Activated T-cell treated with anti-CD3 and anti-CD28 coated beads, Interleukin-2, amount 50 U/mL, for 72 hours (primary cell): Measurements from ENCODE around the gene DENND4B. TPM values are rescaled to one million over a fixed set of nuclear protein-coding genes. Genes with fewer than 3 reads are reported as not detected.

Experiments used
- ATAC-seq, 2 donors: fragments of 150-1000 bp; cut with Tn5 transposase; replicated peaks in 1 of 2; 2 replicates each; pipeline ENCODE4 v1.10.0; 2021; ENCODE audit warnings: moderate library complexity in 2 of 2, mild to moderate bottlenecking in 1 of 2
- DNase-seq, 2 donors: peaks; one replicate each; pipeline ENCODE4 v3.0.0; 2021 to 2022; ENCODE audit warnings: mixed read lengths in 1 of 2
- H3K27ac Mint-ChIP-seq: one replicate; pipeline ENCODE4 v1.8.0; 2022; ENCODE audit warnings: mild to moderate bottlenecking, moderate library complexity, mixed read lengths
- H3K27me3 Mint-ChIP-seq: one replicate; pipeline ENCODE4 v1.8.0; 2022; ENCODE audit warnings: low read depth, mixed read lengths
- H3K36me3 Mint-ChIP-seq, 2 donors: one replicate each; pipeline ENCODE4 v1.8.0; 2022; ENCODE audit warnings: mixed read lengths in 2 of 2, mild to moderate bottlenecking in 1 of 2; ENCODE audit not compliant: insufficient read depth in 2 of 2
- H3K4me1 Mint-ChIP-seq: one replicate; pipeline ENCODE4 v1.8.0; 2022; ENCODE audit warnings: low read depth, mixed read lengths
- H3K4me3 Mint-ChIP-seq, 2 donors: one replicate each; pipeline ENCODE4 v1.8.0; 2022; ENCODE audit warnings: mild to moderate bottlenecking in 2 of 2, mixed read lengths in 2 of 2, moderate library complexity in 2 of 2
- H3K9me3 Mint-ChIP-seq, 2 donors: one replicate each; pipeline ENCODE4 v1.8.0; 2022; ENCODE audit warnings: mixed read lengths in 2 of 2
- total RNA-seq, 2 donors: library from RNA; stranded (reverse); gene quantifications; one replicate each; pipeline ENCODE4 v1.2.3, GENCODE V29; 2022

Gene DENND4B
- total RNA-seq, 2 donors from 2014 or later, result 105 to 108 TPM

- Mint-ChIP-seq H3K27me3 (no peaks in the 10 kb centered on the region), H3K36me3 (peaks cover 14 to 17% of the 10 kb centered on the region in 2 donors), H3K27ac (peak overlapping the region; percentile 83), H3K4me1 (peaks cover 33% of the 10 kb centered on the region), H3K9me3 (no peaks in the 10 kb centered on the region), H3K4me3 (no peak overlapping the region)
- ATAC-seq (no peak), DNase-seq (no peak)
Measured at GRCh38 chr1:153951801-153952200, 5.3 kb upstream of the DENND4B start.

GRCh38 chr1:153951183-153951582 is 4.7 kb upstream of the DENND4B start:
- DNase-seq, result no peak
- Mint-ChIP-seq H3K36me3 (peaks cover 14 to 18% of the 10 kb centered on the region in 2 donors), H3K9me3 (no peaks in the 10 kb centered on the region), H3K4me3 (no peak overlapping the region), H3K27ac (no peak overlapping the region), H3K27me3 (no peaks in the 10 kb centered on the region), H3K4me1 (peaks cover 30% of the 10 kb centered on the region)
- ATAC-seq, result no peak

- Mint-ChIP-seq H3K36me3 (peaks cover 16 to 19% of the 10 kb centered on the region in 2 donors), H3K4me1 (peaks cover 32% of the 10 kb centered on the region), H3K27ac (peak overlapping the region; percentile 90), H3K9me3 (no peaks in the 10 kb centered on the region), H3K27me3 (no peaks in the 10 kb centered on the region), H3K4me3 (peak overlapping the region; percentile 88 to 90)
- DNase-seq, result peak; percentile 74 to 76
- peak; percentile 61 to 64 for ATAC-seq
Measured at GRCh38 chr1:153945795-153946621, 510 bp downstream of the DENND4B start.

GRCh38 chr1:153945131-153945794 is 1.3 kb downstream of the DENND4B start:
- Mint-ChIP-seq H3K36me3 (peaks cover 14 to 15% of the 10 kb centered on the region in 2 donors), H3K27me3 (no peaks in the 10 kb centered on the region), H3K4me3 (peak overlapping the region; percentile 88 to 90), H3K27ac (peak overlapping the region; percentile 90), H3K9me3 (no peaks in the 10 kb centered on the region), H3K4me1 (peaks cover 32% of the 10 kb centered on the region)
- ATAC-seq, result peak; percentile 63 to 69
- DNase-seq, result peak; percentile 80 to 82

GRCh38 chr1:153944827-153945117 is 1.7 kb downstream of the DENND4B start:
- H3K27ac Mint-ChIP-seq, result peak overlapping the region; percentile 90
- no peaks in the 10 kb centered on the region for H3K9me3 Mint-ChIP-seq
- DNase-seq (no peak), ATAC-seq (no peak)
- H3K36me3 Mint-ChIP-seq, result peaks cover 10 to 13% of the 10 kb centered on the region in 2 donors
- H3K27me3 Mint-ChIP-seq, result no peaks in the 10 kb centered on the region
- peak overlapping the region; percentile 88 to 90 for H3K4me3 Mint-ChIP-seq
- H3K4me1 Mint-ChIP-seq, result peaks cover 32% of the 10 kb centered on the region

GRCh38 chr1:153944005-153944826 is 2.3 kb downstream of the DENND4B start:
- peak overlapping the region; percentile 90 for H3K27ac Mint-ChIP-seq
- no peak for ATAC-seq
- no peaks in the 10 kb centered on the region for H3K27me3 Mint-ChIP-seq
- no peak for DNase-seq
- H3K36me3 Mint-ChIP-seq, result peaks cover 11 to 13% of the 10 kb centered on the region in 2 donors
- H3K4me3 Mint-ChIP-seq, result peak overlapping the region; percentile 88 to 90
- H3K9me3 Mint-ChIP-seq, result no peaks in the 10 kb centered on the region
- H3K4me1 Mint-ChIP-seq, result peaks cover 32% of the 10 kb centered on the region

GRCh38 chr1:153942766-153943549 is 3.6 kb downstream of the DENND4B start:
- no peak for DNase-seq
- Mint-ChIP-seq H3K4me1 (peaks cover 32% of the 10 kb centered on the region), H3K4me3 (no peak overlapping the region), H3K27me3 (no peaks in the 10 kb centered on the region), H3K36me3 (peaks cover 13 to 14% of the 10 kb centered on the region in 2 donors), H3K27ac (peak overlapping the region; percentile 47), H3K9me3 (no peaks in the 10 kb centered on the region)
- ATAC-seq, result no peak

- Mint-ChIP-seq H3K9me3 (no peaks in the 10 kb centered on the region), H3K4me3 (no peak overlapping the region), H3K27ac (peak overlapping the region; percentile 39)
Measured at GRCh38 chr1:153941826-153942725, 4.4 kb downstream of the DENND4B start.

GRCh38 chr1:153940756-153941155 is 5.8 kb downstream of the DENND4B start:
- Mint-ChIP-seq H3K27ac (no peak overlapping the region), H3K4me3 (no peak overlapping the region), H3K36me3 (peaks cover 13 to 30% of the 10 kb centered on the region in 2 donors), H3K4me1 (peaks cover 26% of the 10 kb centered on the region), H3K9me3 (no peaks in the 10 kb centered on the region), H3K27me3 (no peaks in the 10 kb centered on the region)
- no peak for DNase-seq
- no peak for ATAC-seq

More at GRCh38 chr1:153941826-153942725, 4.4 kb downstream of the DENND4B start:
- ATAC-seq (no peak), DNase-seq (no peak)
- Mint-ChIP-seq H3K36me3 (peaks cover 13 to 23% of the 10 kb centered on the region in 2 donors), H3K27me3 (no peaks in the 10 kb centered on the region), H3K4me1 (peaks cover 31% of the 10 kb centered on the region)

GRCh38 chr1:153939476-153939875 is 7.0 kb downstream of the DENND4B start:
- ATAC-seq, result no peak
- no peak for DNase-seq
- H3K4me3 Mint-ChIP-seq, result no peak overlapping the region

GRCh38 chr1:153938996-153939395 is 7.5 kb downstream of the DENND4B start:
- H3K27ac Mint-ChIP-seq, result no peak overlapping the region
- no peak for DNase-seq
- no peak for ATAC-seq
- no peaks in the 10 kb centered on the region for H3K27me3 Mint-ChIP-seq
- peaks cover 9 to 35% of the 10 kb centered on the region in 2 donors for H3K36me3 Mint-ChIP-seq
- H3K9me3 Mint-ChIP-seq, result no peaks in the 10 kb centered on the region
- peaks cover 14% of the 10 kb centered on the region for H3K4me1 Mint-ChIP-seq
- H3K4me3 Mint-ChIP-seq, result no peak overlapping the region

More at GRCh38 chr1:153939476-153939875, 7.0 kb downstream of the DENND4B start:
- Mint-ChIP-seq H3K27ac (no peak overlapping the region), H3K36me3 (peaks cover 8 to 33% of the 10 kb centered on the region in 2 donors), H3K9me3 (no peaks in the 10 kb centered on the region), H3K4me1 (peaks cover 19% of the 10 kb centered on the region), H3K27me3 (no peaks in the 10 kb centered on the region)
